PC-9 (cell line): Measurements from ENCODE around the gene DNMT3A. TPM values are rescaled to one million over a fixed set of nuclear protein-coding genes. Genes with fewer than 3 reads are reported as not detected.

ENCODE experiments used
- BruUV-seq: library from RNA; stranded (reverse); fragments of 400-500 nt; replicated peaks from 2 replicates; lab custom pipeline; 2021; lab: Mats Ljungman, UMichigan
- CTCF ChIA-PET: fragments of 300-600 bp; sonication (Branson Sonifier 250); formaldehyde crosslinking; loops from one replicate; lab custom pipeline; 2022; ENCODE audit warnings: antibody characterized with exemption; lab: Charles Lee
- POLR2A ChIA-PET: fragments of 300-600 bp; sonication (Branson Sonifier 250); formaldehyde crosslinking; loops from one replicate; lab custom pipeline; 2022; ENCODE audit warnings: antibody characterized with exemption; ENCODE audit not compliant: unreplicated experiment; lab: Charles Lee
- DNase-seq, 2 experiments: peaks; one replicate each; pipeline versions ENCODE4 v3.0.0 to v3.0.0-alpha.2; 2015 to 2022; ENCODE audit warnings: mixed read lengths in 1 of 2
- H2AFZ ChIP-seq: fragments of 200-600 bp; sonication (generic); 2 replicates; pipeline ENCODE4 v1.8.1; 2017; ENCODE audit warnings: antibody characterized with exemption
- H3F3A ChIP-seq: fragments of 200-600 bp; sonication (generic); 2 replicates; pipeline ENCODE4 v1.8.1; 2017; ENCODE audit warnings: antibody characterized with exemption, mild to moderate bottlenecking, low read depth; ENCODE audit not compliant: insufficient read depth
- H3K27ac ChIP-seq: fragments of 200-600 bp; sonication (generic); 2 replicates; pipeline ENCODE4 v1.6.1; 2016; ENCODE audit warnings: mixed run types
- H3K27me3 ChIP-seq: fragments of 200-600 bp; sonication (generic); 2 replicates; pipeline ENCODE4 v1.6.1; 2016; ENCODE audit warnings: low read depth, mixed run types; ENCODE audit not compliant: insufficient read depth
- H3K36me3 ChIP-seq: fragments of 200-600 bp; sonication (generic); 2 replicates; pipeline ENCODE4 v1.6.1; 2016; ENCODE audit warnings: low read depth, mixed run types
- H3K4me1 ChIP-seq: fragments of 200-600 bp; sonication (generic); replicated peaks from 2 replicates; pipeline ENCODE4 v1.6.1; 2016; ENCODE audit warnings: mixed run types; ENCODE audit not compliant: insufficient read depth
- H3K4me2 ChIP-seq: fragments of 200-600 bp; sonication (generic); 2 replicates; pipeline ENCODE4 v1.6.1; 2017; ENCODE audit warnings: mixed run types
- H3K4me3 ChIP-seq: fragments of 200-600 bp; sonication (generic); 2 replicates; pipeline ENCODE4 v1.6.1; 2016; ENCODE audit warnings: mixed run types
- H3K79me2 ChIP-seq: fragments of 200-600 bp; sonication (generic); 2 replicates; pipeline ENCODE4 v1.6.1; 2017; ENCODE audit warnings: low read depth, mixed run types
- H3K9me2 ChIP-seq: fragments of 200-600 bp; sonication (generic); 2 replicates; pipeline ENCODE4 v1.8.1; 2017; ENCODE audit warnings: mild to moderate bottlenecking; ENCODE audit not compliant: insufficient read depth
- H3K9me3 ChIP-seq: fragments of 200-600 bp; sonication (generic); 2 replicates; pipeline ENCODE4 v1.8.1; 2016; ENCODE audit warnings: low read depth; ENCODE audit not compliant: insufficient read depth
- H4K20me1 ChIP-seq: fragments of 200-600 bp; sonication (generic); 2 replicates; pipeline ENCODE4 v1.8.1; 2017; ENCODE audit not compliant: insufficient read depth
- EZH2 ChIP-seq: fragments of 200-600 bp; sonication (generic); IDR thresholded peaks from 2 replicates; pipeline ENCODE4 v1.8.0; 2017; ENCODE audit warnings: antibody characterized with exemption, low read depth
- intact Hi-C: fragments of 100-400 bp; cut with micrococcal nuclease; formaldehyde crosslinking; loops from one replicate; pipeline ENCODE4 v1.10.0; 2022; ENCODE audit not compliant: unreplicated experiment
- total RNA-seq: library from RNA; stranded (reverse); gene quantifications from 2 replicates; pipeline ENCODE4 v1.2.3, GENCODE V29; 2021
- TF ChIP-seq, protein P1 (sequence below): fragments of 200-600 bp; sonication (generic); conservative IDR thresholded peaks from 2 replicates; pipeline ENCODE4 v1.6.1; 2017; ENCODE audit warnings: mixed run types, antibody characterized with exemption, mild to moderate bottlenecking, moderate library complexity

DNMT3A gene
- total RNA-seq, 1 experiment from 2014 or later: 38.9 TPM

DNA sequence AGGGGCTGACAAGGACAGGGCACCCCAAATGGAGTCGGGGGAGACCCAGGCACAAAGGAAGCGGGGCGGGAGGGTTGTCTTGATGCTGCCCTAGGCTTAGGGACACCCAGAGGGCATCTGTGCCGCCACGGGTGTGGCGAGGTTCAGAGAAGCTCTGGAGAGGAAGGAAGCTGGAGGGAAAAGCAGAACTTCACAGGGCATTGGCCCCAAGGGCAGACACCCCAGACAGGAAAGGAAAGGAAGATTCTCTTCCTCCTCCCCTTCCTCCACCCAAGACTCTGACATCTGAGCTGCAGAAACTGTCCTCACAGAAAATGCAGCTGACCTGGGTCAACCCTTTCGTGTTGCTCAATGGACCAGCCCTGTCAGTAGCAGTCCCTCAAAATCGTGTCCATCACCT, 25.6 kb downstream of the DNMT3A start:
- Histone ChIP-seq H3K4me3 (no peak overlapping the region), H4K20me1 (no peaks in the 10 kb centered on the region; the same call in 1 of the 2 replicates), H3K27me3 (no peaks in the 10 kb centered on the region), H3K36me3 (no peaks in the 10 kb centered on the region), H2AFZ (no peak overlapping the region), H3F3A (peaks cover 5% of the 10 kb centered on the region), H3K4me2 (no peak overlapping the region), H3K27ac (no peak overlapping the region), H3K9me2 (no peaks in the 10 kb centered on the region), H3K4me1 (peaks cover 9% of the 10 kb centered on the region), H3K9me3 (no peaks in the 10 kb centered on the region), H3K79me2 (no peaks in the 10 kb centered on the region)
- CTCF ChIA-PET: no interaction called here
- POLR2A ChIA-PET: interaction anchor here (0.6 kb wide), 1 partner anchor 80 kb away, joined by 4 read pairs; no protein-coding TSS in a partner anchor
- no TSS peak for BruUV-seq
- intact Hi-C loops: no loop called here
- DNase-seq: no peak
- TF ChIP-seq, protein P1, sequence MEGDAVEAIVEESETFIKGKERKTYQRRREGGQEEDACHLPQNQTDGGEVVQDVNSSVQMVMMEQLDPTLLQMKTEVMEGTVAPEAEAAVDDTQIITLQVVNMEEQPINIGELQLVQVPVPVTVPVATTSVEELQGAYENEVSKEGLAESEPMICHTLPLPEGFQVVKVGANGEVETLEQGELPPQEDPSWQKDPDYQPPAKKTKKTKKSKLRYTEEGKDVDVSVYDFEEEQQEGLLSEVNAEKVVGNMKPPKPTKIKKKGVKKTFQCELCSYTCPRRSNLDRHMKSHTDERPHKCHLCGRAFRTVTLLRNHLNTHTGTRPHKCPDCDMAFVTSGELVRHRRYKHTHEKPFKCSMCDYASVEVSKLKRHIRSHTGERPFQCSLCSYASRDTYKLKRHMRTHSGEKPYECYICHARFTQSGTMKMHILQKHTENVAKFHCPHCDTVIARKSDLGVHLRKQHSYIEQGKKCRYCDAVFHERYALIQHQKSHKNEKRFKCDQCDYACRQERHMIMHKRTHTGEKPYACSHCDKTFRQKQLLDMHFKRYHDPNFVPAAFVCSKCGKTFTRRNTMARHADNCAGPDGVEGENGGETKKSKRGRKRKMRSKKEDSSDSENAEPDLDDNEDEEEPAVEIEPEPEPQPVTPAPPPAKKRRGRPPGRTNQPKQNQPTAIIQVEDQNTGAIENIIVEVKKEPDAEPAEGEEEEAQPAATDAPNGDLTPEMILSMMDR: no peak
- no peak for TF ChIP-seq EZH2

DNA sequence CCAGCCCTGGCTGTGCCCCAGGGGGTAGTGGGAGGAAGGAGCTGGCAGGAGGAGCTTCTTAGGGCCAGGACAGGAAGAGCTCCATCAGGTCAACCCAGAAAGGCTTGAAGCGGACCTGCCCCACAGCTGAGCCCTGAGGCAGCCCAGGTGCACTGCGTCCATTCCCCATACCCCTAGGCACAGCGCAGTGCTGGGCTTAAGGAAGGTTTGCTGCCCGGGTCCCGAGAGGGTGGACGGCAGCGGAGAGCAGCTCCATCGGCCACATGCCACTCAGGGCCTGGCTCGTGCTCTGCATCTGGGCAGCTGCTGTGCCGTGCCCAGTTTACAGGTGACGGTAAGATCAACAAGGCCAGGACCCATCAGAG, 26.4 kb downstream of the DNMT3A start:
- ChIA-PET POLR2A (no interaction called here), CTCF (no interaction called here)
- no peaks in the 10 kb centered on the region for H3K27me3 ChIP-seq
- DNase-seq: no peak
- no peak overlapping the region for H3K27ac ChIP-seq
- H3K79me2 ChIP-seq: no peaks in the 10 kb centered on the region
- BruUV-seq: no TSS peak
- no peaks in the 10 kb centered on the region for H3K9me2 ChIP-seq
- no peaks in the 10 kb centered on the region for H3K36me3 ChIP-seq
- no peak overlapping the region for H3K4me2 ChIP-seq
- no peaks in the 10 kb centered on the region; the same call in 1 of the 2 replicates for H4K20me1 ChIP-seq
- no peak overlapping the region for H2AFZ ChIP-seq
- intact Hi-C loops: no loop called here
- H3F3A ChIP-seq: peaks cover 5% of the 10 kb centered on the region
- peaks cover 17% of the 10 kb centered on the region for H3K4me1 ChIP-seq
- H3K4me3 ChIP-seq: no peak overlapping the region
- TF ChIP-seq, protein P1: no peak
- no peak for TF ChIP-seq EZH2
- no peaks in the 10 kb centered on the region for H3K9me3 ChIP-seq

DNA sequence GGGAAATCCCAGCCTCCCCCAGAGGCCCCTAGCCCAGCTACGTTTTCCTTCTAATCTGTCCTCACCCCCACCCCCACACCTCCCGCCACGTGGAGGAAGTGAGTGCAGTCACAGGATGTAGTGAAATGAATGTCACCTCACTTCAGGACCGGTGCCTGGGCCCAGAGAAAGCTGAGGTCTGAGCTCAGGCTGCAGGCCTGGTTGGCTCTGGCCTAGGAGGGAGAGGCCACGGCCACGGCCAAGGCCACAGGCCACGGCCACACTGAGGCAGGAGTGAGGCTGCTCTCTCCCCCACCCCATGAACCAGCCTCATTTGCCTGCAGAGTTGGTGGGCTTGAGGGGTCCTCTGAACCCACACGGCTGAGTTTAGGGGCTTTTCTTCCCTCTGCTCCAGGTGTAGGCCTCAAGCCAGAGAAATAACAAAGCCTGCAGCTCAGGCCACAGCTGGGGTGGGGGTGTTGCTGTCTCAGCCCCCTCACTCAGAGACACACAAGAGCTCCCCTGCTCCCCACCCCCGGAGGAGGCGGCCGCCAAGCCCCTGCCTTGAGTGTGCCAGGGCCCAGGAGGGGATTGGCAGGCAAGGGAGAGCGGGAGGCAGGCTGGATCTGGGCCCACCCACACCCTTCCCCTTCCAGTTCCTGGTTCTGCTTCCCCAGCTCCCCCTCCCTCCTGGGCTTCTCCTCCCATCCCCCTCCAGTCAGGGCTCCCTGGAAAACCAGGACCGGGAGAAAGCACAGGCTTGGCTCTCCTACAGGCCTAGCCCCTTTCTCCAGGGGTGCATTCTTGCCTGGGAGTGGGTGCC, 27.0 kb downstream of the DNMT3A start:
- intact Hi-C loops: no loop called here
- Histone ChIP-seq H4K20me1 (no peaks in the 10 kb centered on the region; the same call in 1 of the 2 replicates), H3K27ac (no peak overlapping the region), H3F3A (peaks cover 5% of the 10 kb centered on the region), H3K4me3 (no peak overlapping the region), H3K36me3 (no peaks in the 10 kb centered on the region), H3K4me2 (no peak overlapping the region), H3K27me3 (no peaks in the 10 kb centered on the region), H3K4me1 (peaks cover 20% of the 10 kb centered on the region), H3K79me2 (no peaks in the 10 kb centered on the region), H3K9me3 (no peaks in the 10 kb centered on the region), H3K9me2 (no peaks in the 10 kb centered on the region), H2AFZ (no peak overlapping the region)
- TF ChIP-seq, protein P1: no peak
- TF ChIP-seq EZH2: no peak
- POLR2A ChIA-PET: no interaction called here
- CTCF ChIA-PET: interaction anchor here (0.6 kb wide), 1 partner anchor 47 kb away, joined by 3 read pairs; no protein-coding TSS in a partner anchor
- peak in 1 of 2 experiments; percentile 8 for DNase-seq
- no TSS peak for BruUV-seq
